NCI-H146 (cell line): ENCODE measurements around the gene ZBED2.
"Not testable (repeated sequence)": the region's sequence is repeated elsewhere in the genome, so short reads cannot be mapped to it uniquely, and the experiment has no call there.

ENCODE experiments used
- DNase-seq: peaks from one replicate; lab custom pipeline; 2025; lab: John Stamatoyannopoulos, UW

The ZBED2 gene

GRCh38 chr3:111595232-111595631 is at the start of gene ZBED2:
Gene ZBED2, minus strand, starts transcription at chr3:111595346. Its CDS starts 1,145 bp downstream, at chr3:111594201.
- no peak for DNase-seq

- no peak for DNase-seq
Observed at GRCh38 chr3:111639316-111639715, 44.2 kb upstream of the ZBED2 start.

- peak; percentile 46 for DNase-seq
Observed at GRCh38 chr3:111636366-111636885, 41.3 kb upstream of the ZBED2 start.

GRCh38 chr3:111635403-111635802 is 40.3 kb upstream of the ZBED2 start:
- no peak for DNase-seq

- DNase-seq, result not testable (repeated sequence)
Observed at GRCh38 chr3:111630638-111631037, 35.5 kb upstream of the ZBED2 start.

- DNase-seq, result not testable (repeated sequence)
Observed at GRCh38 chr3:111629018-111629417, 33.9 kb upstream of the ZBED2 start.

GRCh38 chr3:111627092-111627491 is 31.9 kb upstream of the ZBED2 start:
- DNase-seq, result no peak

GRCh38 chr3:111621535-111621934 is 26.4 kb upstream of the ZBED2 start:
- peak; percentile 27 for DNase-seq

- peak; percentile 79 for DNase-seq
Observed at GRCh38 chr3:111619833-111620232, 24.7 kb upstream of the ZBED2 start.

- no peak for DNase-seq
Observed at GRCh38 chr3:111618945-111619344, 23.8 kb upstream of the ZBED2 start.

- DNase-seq, result no peak
Observed at GRCh38 chr3:111617912-111618601, 22.9 kb upstream of the ZBED2 start.

GRCh38 chr3:111617406-111617805 is 22.3 kb upstream of the ZBED2 start:
- no peak for DNase-seq

GRCh38 chr3:111616417-111617105 is 21.4 kb upstream of the ZBED2 start:
- peak; percentile 13 for DNase-seq

GRCh38 chr3:111615880-111616279 is 20.7 kb upstream of the ZBED2 start:
- no peak for DNase-seq

- DNase-seq, result no peak
Observed at GRCh38 chr3:111613294-111613693, 18.1 kb upstream of the ZBED2 start.

GRCh38 chr3:111610612-111611054 is 15.5 kb upstream of the ZBED2 start:
- no peak for DNase-seq

- DNase-seq, result no peak
Observed at GRCh38 chr3:111610189-111610588, 15.0 kb upstream of the ZBED2 start.

- no peak for DNase-seq
Observed at GRCh38 chr3:111609700-111610099, 14.6 kb upstream of the ZBED2 start.

GRCh38 chr3:111608383-111608782 is 13.2 kb upstream of the ZBED2 start:
- no peak for DNase-seq

- no peak for DNase-seq
Observed at GRCh38 chr3:111607240-111607920, 12.2 kb upstream of the ZBED2 start.

GRCh38 chr3:111605493-111605892 is 10.3 kb upstream of the ZBED2 start:
- no peak for DNase-seq

GRCh38 chr3:111605018-111605417 is 9.9 kb upstream of the ZBED2 start:
- no peak for DNase-seq

- DNase-seq, result no peak
Observed at GRCh38 chr3:111604119-111604518, 9.0 kb upstream of the ZBED2 start.
